H1 (cell line): ENCODE data around the gene MPST. TPM values are rescaled to one million over a fixed set of nuclear protein-coding genes. Genes with fewer than 3 reads are reported as not detected.

Experiments used
- CTCF ChIA-PET: fragments of 300-600 bp; sonication (Branson Sonifier 250); formaldehyde crosslinking; loops from one replicate; lab custom pipeline; 2021; ENCODE audit not compliant: partially characterized antibody; lab: Charles Lee
- POLR2A ChIA-PET: fragments of 300-600 bp; sonication (Branson Sonifier 250); formaldehyde crosslinking; loops from one replicate; lab custom pipeline; 2021; ENCODE audit warnings: inconsistent platforms; ENCODE audit not compliant: partially characterized antibody; lab: Charles Lee
- DNase-seq, 2 experiments: peaks; one replicate each; pipeline versions ENCODE4 v3.0.0 to v3.0.0-alpha.2; 2010 to 2022; ENCODE audit warnings: low spot score in 2 of 2, low read depth in 1 of 2, mixed read lengths in 1 of 2
- FAIRE-seq: peaks from 2 replicates; lab custom pipeline; 2011; peaks lifted over from hg19 to GRCh38; lab: Jason Lieb, UNC
- H2AFZ ChIP-seq: 2 replicates; pipeline ENCODE4 v1.8.1; 2012; ENCODE audit warnings: low read length, inconsistent platforms
- H2AK5ac ChIP-seq: 2 replicates; pipeline ENCODE4 v1.6.1; 2013; ENCODE audit warnings: low read depth, low read length
- H2BK120ac ChIP-seq: replicated peaks from 2 replicates; pipeline ENCODE3; 2013; ENCODE audit warnings: low read depth, low read length, inconsistent platforms
- H2BK12ac ChIP-seq: 2 replicates; pipeline ENCODE4 v1.6.1; 2013; ENCODE audit warnings: low read depth, low read length
- H2BK15ac ChIP-seq: 2 replicates; pipeline ENCODE4 v1.6.1; 2013; ENCODE audit warnings: low read length
- H2BK20ac ChIP-seq: 2 replicates; pipeline ENCODE4 v1.6.1; 2013; ENCODE audit warnings: low read length
- H2BK5ac ChIP-seq: 2 replicates; pipeline ENCODE4 v1.6.1; 2013; ENCODE audit warnings: low read depth, low read length
- H3K14ac ChIP-seq: 2 replicates; pipeline ENCODE4 v1.6.1; 2013; ENCODE audit warnings: inconsistent platforms; ENCODE audit not compliant: insufficient read length
- H3K18ac ChIP-seq: 2 replicates; pipeline ENCODE4 v1.6.1; 2013; ENCODE audit warnings: low read length; ENCODE audit errors: extremely low read depth
- H3K23ac ChIP-seq: 2 replicates; pipeline ENCODE4 v1.6.1; 2013; ENCODE audit warnings: inconsistent platforms; ENCODE audit not compliant: insufficient read length
- H3K23me2 ChIP-seq: 2 replicates; pipeline ENCODE4 v1.6.1; 2013; ENCODE audit warnings: low read depth, low read length
- H3K27ac ChIP-seq: 2 replicates; pipeline ENCODE4 v1.6.1; 2011; ENCODE audit warnings: low read depth, low read length, inconsistent platforms
- H3K27me3 ChIP-seq, 4 experiments: replicated peaks in 1 of 4; 1 replicate in 1 of 4; 2 replicates in 3 of 4; pipeline versions ENCODE4 v1.6.1 to v1.8.1; 2011 to 2013; ENCODE audit warnings: low read length in 3 of 4, mild to moderate bottlenecking in 3 of 4, inconsistent platforms in 2 of 4, mixed read lengths in 2 of 4, moderate library complexity in 1 of 4; ENCODE audit not compliant: control insufficient read depth in 3 of 4, insufficient read depth in 3 of 4; ENCODE audit errors: extremely low read depth in 1 of 4
- H3K36me3 ChIP-seq, 4 experiments: 2 replicates each; pipeline versions ENCODE4 v1.6.1 to v1.8.1; 2011 to 2013; ENCODE audit warnings: mild to moderate bottlenecking in 4 of 4, low read length in 3 of 4, moderate library complexity in 2 of 4, control low read depth in 1 of 4, inconsistent platforms in 1 of 4; ENCODE audit not compliant: insufficient read depth in 4 of 4, control insufficient read depth in 2 of 4
- H3K4ac ChIP-seq: replicated peaks from 2 replicates; pipeline ENCODE3; 2013; ENCODE audit warnings: low read length, low read depth, mixed read lengths, inconsistent platforms; ENCODE audit not compliant: insufficient read length
- H3K4me1 ChIP-seq, 4 experiments: replicated peaks in 1 of 4; 1 replicate in 1 of 4; 2 replicates in 3 of 4; pipeline versions ENCODE4 v1.6.1 to v1.8.1; 2011 to 2013; ENCODE audit warnings: low read length in 3 of 4, inconsistent platforms in 2 of 4, mixed read lengths in 1 of 4; ENCODE audit not compliant: insufficient read depth in 4 of 4, control insufficient read depth in 3 of 4
- H3K4me2 ChIP-seq, 2 experiments: 2 replicates each; pipeline versions ENCODE4 v1.6.1 to v1.8.1; 2011 to 2013; ENCODE audit warnings: low read depth in 2 of 2, low read length in 2 of 2, control low read depth in 1 of 2, inconsistent platforms in 1 of 2, mild to moderate bottlenecking in 1 of 2; ENCODE audit not compliant: insufficient read depth in 1 of 2
- H3K4me3 ChIP-seq, 4 experiments: fragments of 200-600, 300-600 bp in 1 of 4; sonication (generic), shearing (Covaris generic), sonication (Bioruptor Twin) in 1 of 4; 2 replicates each; pipeline versions ENCODE4 v1.5.1 to v1.8.1; 2011 to 2016; ENCODE audit warnings: low read length in 4 of 4, low read depth in 3 of 4, control low read depth in 2 of 4, inconsistent platforms in 2 of 4, mild to moderate bottlenecking in 2 of 4, mixed read lengths in 1 of 4, moderate library complexity in 1 of 4; ENCODE audit not compliant: insufficient read depth in 2 of 4; ENCODE audit errors: extremely low read depth in 1 of 4
- H3K56ac ChIP-seq: replicated peaks from 2 replicates; pipeline ENCODE3; 2013; ENCODE audit warnings: low read depth, mild to moderate bottlenecking, mixed read lengths, low read length, inconsistent platforms; ENCODE audit not compliant: insufficient read length
- H3K79me1 ChIP-seq: 2 replicates; pipeline ENCODE4 v1.6.1; 2013; ENCODE audit warnings: low read depth, low read length, control low read depth
- H3K79me2 ChIP-seq, 2 experiments: 2 replicates each; pipeline versions ENCODE4 v1.6.1 to v1.8.1; 2012 to 2013; ENCODE audit warnings: low read length in 2 of 2, mild to moderate bottlenecking in 2 of 2, inconsistent platforms in 1 of 2; ENCODE audit not compliant: insufficient read depth in 2 of 2, control insufficient read depth in 1 of 2
- H3K9ac ChIP-seq, 4 experiments: replicated peaks in 1 of 4; 1 replicate in 1 of 4; 2 replicates in 3 of 4; pipeline versions ENCODE4 v1.6.1 to v1.8.1; 2011 to 2013; ENCODE audit warnings: low read depth in 3 of 4, low read length in 3 of 4, control low read depth in 2 of 4, mild to moderate bottlenecking in 2 of 4, moderate library complexity in 2 of 4, inconsistent platforms in 1 of 4; ENCODE audit errors: extremely low read depth in 1 of 4
- H3K9me3 ChIP-seq, 2 experiments: 2 replicates each; pipeline versions ENCODE4 v1.6.1 to v1.8.1; 2012 to 2013; ENCODE audit warnings: mild to moderate bottlenecking in 2 of 2, moderate library complexity in 2 of 2, control low read depth in 1 of 2, inconsistent platforms in 1 of 2, low read depth in 1 of 2, low read length in 1 of 2, mixed read lengths in 1 of 2; ENCODE audit not compliant: insufficient read depth in 2 of 2
- H4K20me1 ChIP-seq, 2 experiments: replicated peaks in 1 of 2; 2 replicates each; pipeline versions ENCODE3 to v1.8.1; 2011 to 2013; ENCODE audit warnings: inconsistent platforms in 2 of 2, low read length in 2 of 2, mild to moderate bottlenecking in 1 of 2; ENCODE audit not compliant: insufficient read depth in 2 of 2, control insufficient read depth in 1 of 2
- H4K5ac ChIP-seq: 2 replicates; pipeline ENCODE4 v1.6.1; 2013; ENCODE audit warnings: low read length, low read depth, mixed read lengths, inconsistent platforms; ENCODE audit not compliant: insufficient read length
- H4K8ac ChIP-seq: 2 replicates; pipeline ENCODE4 v1.8.0; 2013; ENCODE audit warnings: mild to moderate bottlenecking, moderate library complexity, low read length, inconsistent platforms; ENCODE audit not compliant: insufficient read depth; ENCODE audit errors: extremely low read depth
- H4K91ac ChIP-seq: replicated peaks from 2 replicates; pipeline ENCODE3; 2013; ENCODE audit warnings: low read length, mixed read lengths, inconsistent platforms; ENCODE audit not compliant: insufficient read length
- ATF3 ChIP-seq: IDR thresholded peaks from 2 replicates; pipeline ENCODE4 v1.6.1; 2011; ENCODE audit warnings: low read depth, mild to moderate bottlenecking, low read length; ENCODE audit not compliant: insufficient read depth
- WGBS, 2 experiments: shearing (Covaris generic) in 1 of 2; methylation state at CpG; one replicate each; pipeline versions ENCODE4 v1.1.6 to v1.1.7; 2013 to 2015; ENCODE audit warnings: low lambda C conversion rate in 2 of 2, mixed read lengths in 2 of 2, inconsistent platforms in 1 of 2, low coverage in 1 of 2, missing lambda C conversion rate in 1 of 2; ENCODE audit not compliant: insufficient replicate concordance in 2 of 2, insufficient coverage in 1 of 2, insufficient read length in 1 of 2; ENCODE audit errors: extremely low coverage in 1 of 2, missing lambda C conversion rate in 1 of 2; 5-methylcytosine and 5-hydroxymethylcytosine counted together
- polyA plus RNA-seq, 7 experiments: library from polyadenylated mRNA; depleted of rRNA in 3 of 7; stranded (reverse) in 5 of 7; unstranded in 2 of 7; fragments of >200 nt in 5 of 7; fragments of 200-250 nt in 2 of 7; gene quantifications; 1 replicate in 5 of 7; 2 replicates in 1 of 7; 4 replicates in 1 of 7; pipeline versions ENCODE4 v1.2.1 to v1.2.3, GENCODE V29; 2011 to 2013; ENCODE audit warnings: missing spikeins in 2 of 7, mixed read lengths in 2 of 7
- total RNA-seq: library from RNA; stranded (reverse); fragmentation: NEBNext Ultra II Directional; extraction: Animal tissue kit (Norgen Biotek cat#: 25700); gene quantifications from 2 replicates; pipeline ENCODE4 v1.2.1, GENCODE V29; 2021

Gene MPST
- total and polyA plus RNA-seq, 2 of the 8 experiments (the other 6 are each of a cell fraction or from before 2014, with no cell fraction given): 86.0 to 124 TPM

GRCh38 chr22:37046589-37046988, 27.0 kb downstream of the MPST start:
- no peak overlapping the region for H2AK5ac ChIP-seq
- H2BK5ac ChIP-seq: no peak overlapping the region
- H3K14ac ChIP-seq: no peak overlapping the region
- no peaks in the 10 kb centered on the region for H3K23me2 ChIP-seq
- peaks cover 0 to 9% (median 0%) of the 10 kb centered on the region in 4 experiments; a peak in 5 of 7 replicates for H3K27me3 ChIP-seq
- no peaks in the 10 kb centered on the region for H3K79me2 ChIP-seq
- no peak for DNase-seq
- FAIRE-seq: no peak
- H2BK15ac ChIP-seq: peak overlapping the region; percentile 67; the same call in 1 of the 2 replicates
- H4K20me1 ChIP-seq: no peaks in the 10 kb centered on the region
- H3K36me3 ChIP-seq: no peaks in the 10 kb centered on the region
- H2BK120ac ChIP-seq: no peak overlapping the region
- H3K9ac ChIP-seq: no peak overlapping the region
- H3K79me1 ChIP-seq: no peaks in the 10 kb centered on the region
- no peak overlapping the region for H3K4me2 ChIP-seq
- H3K4ac ChIP-seq: no peak overlapping the region
- H4K5ac ChIP-seq: no peak overlapping the region
- H2BK12ac ChIP-seq: no peak overlapping the region
- WGBS, 2 experiments: 91% methylated on average over 6 of the region's 6 CpGs; no CpG with 5 or more reads in 1 of the 2 experiments
- no peak overlapping the region for H4K91ac ChIP-seq
- no peak overlapping the region for H3K23ac ChIP-seq
- ChIA-PET CTCF (interaction anchor here (0.6 to 5.2 kb wide), 28 partner anchors 8 to 450 kb away, joined by 3 to 56 read pairs (median 4); no protein-coding TSS in a partner anchor), POLR2A (interaction anchor here (0.7 to 1.4 kb wide), 5 partner anchors 14 to 114 kb away, joined by 3 to 6 read pairs (median 5); partner anchors contain the start of genes MPST and TST)
- no peaks in the 10 kb centered on the region for H3K9me3 ChIP-seq
- H3K27ac ChIP-seq: no peak overlapping the region
- H2BK20ac ChIP-seq: no peak overlapping the region
- H2AFZ ChIP-seq: no peak overlapping the region
- no peak overlapping the region for H4K8ac ChIP-seq
- H3K4me3 ChIP-seq: no peak overlapping the region
- no peak for TF ChIP-seq ATF3
- H3K56ac ChIP-seq: no peak overlapping the region
- H3K4me1 ChIP-seq: peaks cover 0 to 7% (median 3%) of the 10 kb centered on the region in 4 experiments; a peak in 4 of 7 replicates
- H3K18ac ChIP-seq: no peak overlapping the region
